ENCODE results near the gene PKM. TPM values are rescaled to one million over a fixed set of nuclear protein-coding genes. Genes with fewer than 3 reads are reported as not detected.

The PKM gene
- total and polyA plus RNA-seq, 2 donors from 2014 or later: 799 to 1,124 TPM

DNA sequence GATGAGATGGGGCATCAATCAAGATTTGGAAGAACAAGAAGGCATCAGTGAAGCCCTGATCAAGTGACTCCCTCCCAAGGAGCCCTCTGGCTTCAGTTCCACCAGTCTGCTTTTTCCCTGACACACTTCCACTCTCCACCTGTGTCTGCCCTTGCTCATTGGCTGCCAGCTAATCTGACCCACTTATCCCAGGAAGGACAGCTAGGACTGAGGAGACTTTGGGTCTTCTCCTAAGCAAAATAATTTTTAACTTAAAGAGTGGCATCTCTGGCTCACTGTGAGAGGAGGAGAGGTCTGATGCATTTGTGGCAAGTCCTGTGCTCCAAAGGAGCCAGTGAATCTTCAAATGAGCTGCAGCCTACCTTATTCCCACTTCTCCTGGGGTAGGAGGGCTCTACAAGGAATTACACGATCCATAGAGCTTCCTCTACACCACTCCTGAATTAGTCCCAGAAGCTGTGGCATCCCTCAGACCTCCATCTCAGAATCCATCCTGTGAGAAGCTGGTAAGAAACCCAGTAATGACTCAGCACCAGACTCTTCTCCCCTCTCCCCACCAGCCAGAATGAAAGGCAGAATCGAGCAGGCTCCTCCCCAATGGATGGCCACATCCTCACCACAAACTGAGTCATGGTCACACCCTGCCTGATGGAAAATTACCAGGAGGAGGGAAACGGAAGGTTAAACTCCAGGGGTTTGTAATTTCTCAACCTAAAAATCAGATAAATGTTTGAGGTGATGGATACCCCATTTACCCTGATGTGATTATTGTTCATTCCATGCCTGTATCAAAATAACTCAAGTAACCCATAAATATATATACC, 6.3 kb upstream of the PKM start:
- peak in 1 of 5 donors; percentile 76 for DNase-seq
- peaks cover 0 to 3% (median 0%) of the 10 kb centered on the region in 3 donors for H3K4me1 ChIP-seq (ENCODE audit: control insufficient read depth in 2 of 3, insufficient read depth in 2 of 3, low read depth in 1 of 3, low read length in 3 of 3)
- no peak for TF ChIP-seq CTCF (IDR thresholded peaks at IDR 0.05; ENCODE audit: borderline replicate concordance, extremely low read depth, insufficient read depth)
- H3K36me3 ChIP-seq (ENCODE audit: control insufficient read depth in 2 of 3, insufficient read depth in 3 of 3, low read length in 3 of 3): peaks cover 2 to 18% (median 14%) of the 10 kb centered on the region in 3 donors
- no peak overlapping the region for H3K9ac ChIP-seq (ENCODE audit: low read length in 3 of 3)
- intact Hi-C loops (cut with DNase I): no loop called here
- no peaks in the 10 kb centered on the region for H3K9me3 ChIP-seq (ENCODE audit: control insufficient read depth in 2 of 3, insufficient read depth in 1 of 3, low read length in 3 of 3)
- H3K27ac ChIP-seq (ENCODE audit: low read depth in 2 of 2, low read length in 2 of 2): no peak overlapping the region
- H3K27me3 ChIP-seq (ENCODE audit: control insufficient read depth, insufficient read depth, low read length): no peaks in the 10 kb centered on the region
- H3K4me3 ChIP-seq (ENCODE audit: low read length in 3 of 3): no peak overlapping the region
- FAIRE-seq: no peak

- Histone ChIP-seq H3K9ac (ENCODE audit: low read length in 3 of 3) (no peak overlapping the region), H3K4me3 (ENCODE audit: low read length in 3 of 3) (no peak overlapping the region), H3K4me1 (ENCODE audit: control insufficient read depth in 2 of 3, insufficient read depth in 2 of 3, low read depth in 1 of 3, low read length in 3 of 3) (peaks cover 0 to 5% (median 0%) of the 10 kb centered on the region in 3 donors), H3K9me3 (ENCODE audit: control insufficient read depth in 2 of 3, insufficient read depth in 1 of 3, low read length in 3 of 3) (no peaks in the 10 kb centered on the region), H3K27ac (ENCODE audit: low read depth in 2 of 2, low read length in 2 of 2) (no peak overlapping the region), H3K36me3 (ENCODE audit: control insufficient read depth in 2 of 3, insufficient read depth in 3 of 3, low read length in 3 of 3) (peaks cover 2 to 11% (median 7%) of the 10 kb centered on the region in 3 donors), H3K27me3 (ENCODE audit: control insufficient read depth, insufficient read depth, low read length) (no peaks in the 10 kb centered on the region)
- intact Hi-C loops (cut with DNase I): no loop called here
- DNase-seq: no peak
- no peak for TF ChIP-seq CTCF (IDR thresholded peaks at IDR 0.05; ENCODE audit: borderline replicate concordance, extremely low read depth, insufficient read depth)
- no peak for FAIRE-seq
These were observed 5.5 kb upstream of the PKM start for GRCh38 chr15:72236381-72237003.

GRCh38 chr15:72235298-72235697, 4.3 kb upstream of the PKM start:
- FAIRE-seq: no peak
- H3K4me3 ChIP-seq (ENCODE audit: low read length in 3 of 3): no peak overlapping the region
- no peaks in the 10 kb centered on the region for H3K36me3 ChIP-seq (ENCODE audit: control insufficient read depth in 2 of 3, insufficient read depth in 3 of 3, low read length in 3 of 3)
- no peak for DNase-seq
- H3K27me3 ChIP-seq (ENCODE audit: control insufficient read depth, insufficient read depth, low read length): no peaks in the 10 kb centered on the region
- TF ChIP-seq CTCF (IDR thresholded peaks at IDR 0.05; ENCODE audit: borderline replicate concordance, extremely low read depth, insufficient read depth): no peak
- peaks cover 0 to 5% (median 0%) of the 10 kb centered on the region in 3 donors for H3K4me1 ChIP-seq (ENCODE audit: control insufficient read depth in 2 of 3, insufficient read depth in 2 of 3, low read depth in 1 of 3, low read length in 3 of 3)
- no peaks in the 10 kb centered on the region for H3K9me3 ChIP-seq (ENCODE audit: control insufficient read depth in 2 of 3, insufficient read depth in 1 of 3, low read length in 3 of 3)
- no peak overlapping the region for H3K9ac ChIP-seq (ENCODE audit: low read length in 3 of 3)
- intact Hi-C loops (cut with DNase I): no loop called here
- H3K27ac ChIP-seq (ENCODE audit: low read depth in 2 of 2, low read length in 2 of 2): no peak overlapping the region

Measured in kidney (tissue), 14 donors.